HG02623 (cell line): Measurements from ENCODE around the gene UBR7.

Experiments
- ATAC-seq: cut with Tn5 transposase; IDR thresholded peaks from one replicate; pipeline ENCODE4 v1.9.1; 2021; ENCODE audit warnings: moderate library complexity; ENCODE audit not compliant: unreplicated experiment

UBR7 gene

DNA sequence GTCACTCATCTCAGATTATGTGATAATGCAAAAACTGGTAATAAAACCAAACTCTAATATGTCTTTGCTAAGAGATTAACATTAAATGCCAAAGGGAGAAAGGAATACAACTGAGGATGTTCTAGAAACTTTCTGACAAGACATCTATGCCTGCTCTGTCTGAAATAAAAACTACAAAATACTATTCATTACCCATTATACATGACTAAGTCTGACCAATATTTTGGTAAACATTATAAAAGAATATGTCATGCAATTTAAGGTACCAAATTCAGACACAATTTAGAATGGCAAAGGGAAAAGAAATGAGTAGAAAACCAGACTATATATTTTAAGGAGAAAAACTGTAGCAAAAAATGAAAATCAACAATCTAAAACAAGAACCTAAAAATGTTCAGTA is 39.5 kb downstream of the UBR7 start:
- no peak for ATAC-seq

DNA sequence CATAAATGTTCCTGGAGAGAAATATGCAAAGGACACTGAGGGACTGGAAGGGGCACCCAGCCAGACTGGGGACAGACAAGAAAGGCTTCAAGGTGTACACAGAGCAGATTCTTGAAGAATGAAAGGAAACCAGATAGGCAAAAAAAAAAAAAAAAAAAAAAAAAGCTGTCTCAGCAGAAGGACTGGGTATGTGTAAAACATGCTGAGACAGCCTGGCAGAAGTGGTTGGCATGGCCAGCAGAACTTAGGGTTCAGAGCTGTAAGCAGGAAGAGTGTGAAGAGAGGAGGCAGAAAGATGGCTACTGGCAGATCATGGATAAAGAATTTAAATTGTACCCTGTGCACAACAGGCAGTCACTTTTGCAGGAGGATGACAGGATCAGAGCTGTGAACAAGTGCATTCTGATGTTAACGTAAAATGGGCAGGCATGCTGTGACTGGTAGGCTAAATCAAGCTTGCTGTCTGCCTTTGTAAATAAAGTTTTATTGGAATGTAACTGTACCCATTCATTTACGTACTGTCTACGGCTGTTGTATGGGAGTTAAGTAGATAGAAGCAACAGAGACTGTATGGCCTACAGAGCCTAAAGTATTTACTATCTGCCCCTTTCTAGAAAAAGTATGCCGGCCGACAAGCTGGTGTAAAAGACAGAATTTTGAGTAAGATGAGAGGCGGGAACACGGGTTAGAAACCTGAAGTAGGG is 42.2 kb downstream of the UBR7 start:
- ATAC-seq, result no peak

GRCh38 chr14:93262446-93262845 is 55.4 kb downstream of the UBR7 start:
- no peak for ATAC-seq

GRCh38 chr14:93263416-93263815 is 56.4 kb downstream of the UBR7 start:
- ATAC-seq, result no peak

DNA sequence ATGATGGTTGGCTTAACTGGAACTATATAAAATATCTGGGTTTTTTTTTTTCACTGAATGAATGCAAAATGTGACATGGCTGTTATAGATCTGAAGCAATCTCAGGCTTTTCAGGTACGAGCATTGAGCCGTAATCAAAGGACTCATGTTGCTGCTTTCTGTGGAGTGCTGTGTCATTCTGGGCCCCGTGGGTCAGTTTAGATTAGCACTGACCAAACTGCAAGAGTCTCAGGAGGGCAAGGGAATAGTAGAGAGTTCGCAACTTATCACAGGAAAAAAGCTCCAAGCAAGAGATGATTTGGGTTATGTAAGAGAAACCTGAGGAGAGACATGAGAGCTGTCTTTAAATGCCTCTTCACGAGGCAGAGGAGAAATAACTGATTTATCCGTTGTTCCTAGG is 59.1 kb downstream of the UBR7 start:
- ATAC-seq, result no peak

DNA sequence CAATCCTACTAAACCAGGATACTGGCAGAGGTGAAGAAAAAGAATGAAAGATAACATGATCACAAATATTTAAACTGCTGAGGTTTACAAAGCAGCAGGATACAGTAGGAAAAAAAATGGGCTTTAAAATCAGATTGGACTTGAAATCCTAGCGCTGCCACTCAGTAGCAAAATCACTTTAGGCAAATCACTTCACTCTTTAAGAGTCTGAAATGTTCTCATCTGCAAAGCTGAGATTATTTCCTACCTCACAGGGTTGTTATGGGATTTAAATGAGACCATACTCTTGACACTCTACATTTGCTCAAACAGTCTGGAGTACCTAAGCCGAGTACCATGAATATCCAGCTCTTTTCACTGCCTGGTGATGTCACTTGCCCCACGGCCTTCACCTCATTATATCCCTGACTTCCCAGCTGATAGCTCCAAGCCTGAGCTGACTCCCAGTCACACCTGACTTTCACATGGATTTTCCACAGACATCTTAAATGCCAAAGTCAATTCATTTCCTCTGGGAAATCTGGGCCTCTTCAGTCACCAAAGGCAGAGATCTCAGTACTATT is 60.2 kb downstream of the UBR7 start:
- no peak for ATAC-seq

- no peak for ATAC-seq
These were observed 61.4 kb downstream of the UBR7 start for GRCh38 chr14:93268406-93268805.

DNA sequence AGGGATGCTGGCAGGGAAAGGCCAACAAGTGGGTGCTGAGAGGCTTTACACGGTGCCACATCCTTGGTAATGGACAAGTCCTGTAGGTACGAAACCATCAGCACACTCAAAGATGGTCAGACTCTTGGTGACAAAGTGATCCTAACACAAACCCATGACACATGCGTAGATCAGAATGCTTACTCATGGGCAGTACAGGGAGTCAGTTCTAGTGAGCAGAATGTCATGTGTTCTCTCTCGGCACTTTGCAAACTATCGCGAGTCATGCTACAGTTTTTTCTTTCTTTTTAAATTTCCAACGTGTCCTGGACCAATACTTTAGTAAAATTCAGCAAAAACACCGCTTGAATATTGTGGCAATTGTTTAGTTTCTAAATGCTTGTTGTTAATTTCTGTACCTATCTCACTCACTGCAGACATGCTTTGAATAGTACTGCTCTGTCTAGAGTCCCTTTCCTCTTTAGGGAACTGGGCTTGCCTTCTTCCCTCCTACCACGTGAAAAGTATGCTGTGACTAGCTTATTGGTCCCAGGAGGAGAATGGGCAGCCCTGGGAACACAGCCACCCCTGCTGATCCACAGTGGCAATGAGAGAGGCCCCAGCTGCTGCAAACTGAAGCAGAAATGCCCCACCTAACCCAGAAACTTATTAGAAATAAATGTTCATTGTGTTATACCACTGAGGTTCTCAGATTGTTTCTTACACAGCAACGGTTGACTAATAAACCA is 62.4 kb downstream of the UBR7 start:
- no peak for ATAC-seq

DNA sequence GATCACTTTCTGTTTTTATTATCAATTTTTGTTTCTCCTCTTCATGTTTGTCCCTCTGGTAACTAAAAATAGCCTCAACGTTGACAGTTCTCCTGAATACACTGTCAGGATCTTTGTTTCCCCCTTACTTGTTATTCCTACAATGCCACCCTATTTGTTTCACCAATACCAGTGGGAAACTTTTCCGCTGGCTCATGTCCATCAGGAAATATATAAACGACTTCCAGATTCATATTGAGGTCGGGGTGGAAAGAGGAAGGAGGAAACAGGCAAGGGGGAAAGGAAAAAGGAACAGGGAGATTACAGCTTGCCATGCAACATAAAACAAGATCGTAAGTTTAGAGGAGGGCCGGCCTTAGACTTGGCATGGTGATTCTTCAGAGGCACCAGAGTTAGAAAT is 64.1 kb downstream of the UBR7 start:
- no peak for ATAC-seq

- ATAC-seq, result no peak
These were observed 67.2 kb downstream of the UBR7 start for GRCh38 chr14:93274055-93274806.

- no peak for ATAC-seq
These were observed 69.1 kb downstream of the UBR7 start for GRCh38 chr14:93276031-93276716.
